Measurements from ENCODE around the gene MAPK8IP1. TPM values are rescaled to one million over a fixed set of nuclear protein-coding genes. Genes with fewer than 3 reads are reported as not detected.

Gene MAPK8IP1
- total RNA-seq, 1 experiment from 2014 or later, result 14.2 TPM

DNA sequence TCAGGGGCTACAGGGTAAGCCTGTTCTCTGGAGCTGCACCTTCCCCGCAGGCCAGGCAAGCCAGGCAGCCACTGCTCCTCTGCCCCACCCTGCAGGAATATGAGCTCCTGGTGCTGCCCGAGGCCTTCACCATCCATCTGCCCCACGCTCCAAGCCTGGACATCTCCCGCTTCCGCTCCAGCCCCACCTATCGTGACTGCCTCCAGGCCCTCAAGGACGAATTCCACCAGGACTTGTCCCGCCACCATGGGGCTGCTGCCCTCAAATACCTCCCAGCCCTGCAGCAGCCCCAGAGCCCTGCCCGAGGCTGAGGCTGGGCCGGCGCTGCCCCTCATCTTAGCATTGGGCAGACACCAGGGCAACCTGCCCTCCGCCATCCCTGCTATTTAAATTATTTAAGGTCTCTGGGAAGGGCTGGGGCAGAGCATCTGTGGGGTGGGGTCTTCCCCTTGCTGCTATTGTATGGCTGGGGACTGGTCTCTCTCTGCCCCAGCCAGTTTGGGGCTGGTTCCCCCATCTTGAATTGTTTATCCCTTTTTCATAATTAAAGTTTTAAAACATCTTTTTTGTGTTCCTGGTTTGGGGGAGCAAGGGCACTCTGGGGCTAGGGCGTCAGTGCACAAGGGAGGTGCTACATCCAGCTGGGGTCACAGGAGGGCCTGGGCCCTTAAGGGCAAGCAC, 43.2 kb downstream of the MAPK8IP1 start:
- Histone ChIP-seq H3K9me3 (replicated peaks) (no peaks in the 10 kb centered on the region), H3K27me3 (peaks cover 14% of the 10 kb centered on the region; the same call in 1 of the 2 replicates), H3K4me1 (peaks cover 6% of the 10 kb centered on the region; the same call in 1 of the 2 replicates), H3K27ac (no peak overlapping the region), H3K4me3 (no peak overlapping the region), H3K36me3 (no peaks in the 10 kb centered on the region)
- DNase-seq, result no peak

- Histone ChIP-seq H3K4me1 (peaks cover 6% of the 10 kb centered on the region; the same call in 1 of the 2 replicates), H3K27me3 (peaks cover 11% of the 10 kb centered on the region; the same call in 1 of the 2 replicates), H3K4me3 (no peak overlapping the region), H3K27ac (no peak overlapping the region), H3K9me3 (replicated peaks) (no peaks in the 10 kb centered on the region), H3K36me3 (no peaks in the 10 kb centered on the region)
- no peak for DNase-seq
Observed at GRCh38 chr11:45929486-45930030, 44.1 kb downstream of the MAPK8IP1 start.

DNA sequence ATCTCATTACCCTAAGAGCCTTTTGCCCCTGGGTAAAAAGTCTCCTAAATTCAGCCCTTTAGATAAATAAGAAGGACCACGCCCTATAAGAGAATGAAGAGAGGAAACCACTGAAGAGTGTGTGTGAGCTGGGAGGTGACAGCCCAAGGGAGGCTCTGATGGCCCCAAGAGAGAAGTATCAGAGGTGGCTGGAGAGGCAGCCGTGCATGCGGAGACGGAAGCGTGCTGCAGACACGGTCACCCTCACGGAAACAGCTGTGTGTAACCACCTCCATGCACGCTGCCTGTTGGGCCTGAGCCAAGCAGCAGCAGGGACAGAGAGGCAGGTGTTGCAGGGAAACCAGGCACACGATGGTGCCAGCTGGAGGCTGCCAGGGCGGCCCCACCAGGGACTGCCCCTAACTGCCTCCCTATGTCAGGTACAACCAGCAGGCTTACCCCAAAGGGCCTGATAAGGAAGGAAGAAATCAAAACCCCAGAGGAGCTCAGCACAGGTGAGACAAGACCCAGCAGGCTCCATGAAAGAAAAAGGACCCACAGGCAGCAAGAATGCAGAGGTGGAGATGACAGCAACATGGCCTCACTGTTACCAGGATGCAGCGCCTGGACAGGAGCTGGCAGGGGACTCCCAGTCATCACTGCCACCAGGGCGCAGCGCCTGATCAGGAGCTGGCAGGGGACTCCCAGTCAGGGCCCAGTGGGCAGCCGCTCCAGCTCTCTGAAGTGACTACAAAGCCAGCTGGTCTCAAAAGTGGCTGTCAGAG, 44.8 kb downstream of the MAPK8IP1 start:
- Histone ChIP-seq H3K4me1 (peaks cover 6% of the 10 kb centered on the region; the same call in 1 of the 2 replicates), H3K36me3 (no peaks in the 10 kb centered on the region), H3K27me3 (peaks cover 4% of the 10 kb centered on the region; the same call in 1 of the 2 replicates), H3K27ac (no peak overlapping the region), H3K4me3 (no peak overlapping the region), H3K9me3 (replicated peaks) (no peaks in the 10 kb centered on the region)
- peak; percentile 50 to 52 for DNase-seq

DNA sequence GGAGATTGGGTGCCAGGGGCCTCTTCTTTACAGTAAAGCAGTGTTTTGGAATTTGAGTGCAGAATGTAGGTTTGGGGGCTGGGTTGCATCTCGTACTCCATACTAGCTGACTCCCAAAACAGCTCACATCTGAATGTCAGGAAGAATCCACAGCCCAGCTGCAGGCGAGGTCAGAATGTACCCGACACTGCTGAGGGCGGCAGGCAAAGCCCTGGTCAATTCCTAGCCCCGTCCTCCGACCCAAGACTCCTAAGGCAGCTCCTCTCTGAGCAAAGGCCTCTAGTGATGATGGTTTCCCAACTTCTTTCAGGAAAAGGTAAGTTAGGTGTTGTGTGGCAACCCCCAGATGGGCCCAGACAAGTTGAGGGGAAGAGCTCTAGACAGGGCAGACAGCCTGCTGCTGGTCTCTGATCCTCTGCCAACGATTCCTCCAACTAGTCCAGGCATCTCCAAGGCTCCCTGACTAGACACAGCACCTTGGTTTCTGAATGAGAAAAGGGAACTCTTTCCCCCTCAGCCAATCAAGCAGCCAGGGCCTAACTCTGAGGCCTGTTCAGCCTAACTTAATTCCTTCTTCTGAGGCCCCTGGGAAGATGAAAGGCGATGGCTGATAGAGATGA, 45.6 kb downstream of the MAPK8IP1 start:
- H3K27ac ChIP-seq, result no peak overlapping the region
- DNase-seq, result no peak
- no peak overlapping the region for H3K4me3 ChIP-seq
- no peaks in the 10 kb centered on the region; the same call in 1 of the 2 replicates for H3K36me3 ChIP-seq
- H3K27me3 ChIP-seq, result no peaks in the 10 kb centered on the region; the same call in 1 of the 2 replicates
- no peaks in the 10 kb centered on the region for H3K9me3 ChIP-seq (replicated peaks)
- peaks cover 6% of the 10 kb centered on the region; the same call in 1 of the 2 replicates for H3K4me1 ChIP-seq

DNA sequence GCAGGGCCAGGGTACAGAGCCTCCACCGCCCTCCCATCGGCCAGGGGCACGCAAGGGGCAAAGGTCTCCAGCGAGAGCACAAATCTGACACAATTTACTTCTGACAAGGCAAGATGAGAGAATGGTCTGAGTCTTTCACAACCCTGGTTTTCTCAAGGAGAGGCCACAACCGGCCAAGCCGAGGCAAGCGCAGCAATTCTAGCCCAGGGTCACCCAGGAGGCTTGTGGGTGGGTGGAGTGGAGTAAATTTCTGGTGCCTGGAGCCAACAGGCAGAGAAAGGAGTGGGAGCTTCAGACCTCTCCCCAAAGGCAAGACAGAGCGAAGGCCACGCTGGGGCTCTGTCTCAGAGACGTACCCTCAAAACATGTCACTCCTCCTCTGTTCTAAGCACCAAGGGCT, 46.3 kb downstream of the MAPK8IP1 start:
- H3K36me3 ChIP-seq, result no peaks in the 10 kb centered on the region; the same call in 1 of the 2 replicates
- H3K27ac ChIP-seq, result no peak overlapping the region
- no peaks in the 10 kb centered on the region for H3K9me3 ChIP-seq (replicated peaks)
- no peak for DNase-seq
- no peaks in the 10 kb centered on the region for H3K27me3 ChIP-seq
- peaks cover 6% of the 10 kb centered on the region; the same call in 1 of the 2 replicates for H3K4me1 ChIP-seq
- H3K4me3 ChIP-seq, result no peak overlapping the region

DNA sequence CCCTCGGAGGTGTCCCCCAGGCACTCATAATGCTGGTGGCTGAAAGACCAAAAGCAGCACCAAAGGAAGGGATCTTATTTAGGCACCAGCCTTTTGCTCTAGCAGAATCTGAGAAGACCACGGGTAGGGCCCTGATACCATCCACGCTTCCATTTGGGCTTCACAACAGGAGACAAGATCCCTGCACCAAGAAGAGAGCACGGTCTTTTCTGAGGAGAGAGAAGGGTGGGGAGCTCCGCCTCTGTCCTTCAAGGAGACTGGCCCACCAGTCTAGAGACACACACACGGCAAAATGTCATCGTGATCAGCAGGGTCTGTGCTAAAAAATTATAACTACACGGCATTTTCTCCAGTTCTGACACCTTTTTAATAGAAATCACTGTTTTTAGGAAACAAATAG, 46.8 kb downstream of the MAPK8IP1 start:
- no peak overlapping the region for H3K27ac ChIP-seq
- DNase-seq, result no peak
- H3K4me1 ChIP-seq, result peaks cover 6% of the 10 kb centered on the region; the same call in 1 of the 2 replicates
- H3K36me3 ChIP-seq, result no peaks in the 10 kb centered on the region; the same call in 1 of the 2 replicates
- H3K9me3 ChIP-seq (replicated peaks), result no peaks in the 10 kb centered on the region
- H3K27me3 ChIP-seq, result no peaks in the 10 kb centered on the region
- no peak overlapping the region for H3K4me3 ChIP-seq

- H3K9me3 ChIP-seq (replicated peaks), result no peaks in the 10 kb centered on the region
- H3K27me3 ChIP-seq, result no peaks in the 10 kb centered on the region
- H3K36me3 ChIP-seq, result no peaks in the 10 kb centered on the region; the same call in 1 of the 2 replicates
- DNase-seq, result no peak
- H3K27ac ChIP-seq, result no peak overlapping the region
- peaks cover 6% of the 10 kb centered on the region; the same call in 1 of the 2 replicates for H3K4me1 ChIP-seq
- no peak overlapping the region for H3K4me3 ChIP-seq
Observed at GRCh38 chr11:45933131-45933831, 47.8 kb downstream of the MAPK8IP1 start.

GRCh38 chr11:45933846-45934579, 48.6 kb downstream of the MAPK8IP1 start:
- no peaks in the 10 kb centered on the region; the same call in 1 of the 2 replicates for H3K36me3 ChIP-seq
- no peaks in the 10 kb centered on the region for H3K27me3 ChIP-seq
- no peak overlapping the region for H3K27ac ChIP-seq
- peaks cover 6% of the 10 kb centered on the region; the same call in 1 of the 2 replicates for H3K4me1 ChIP-seq
- no peak overlapping the region for H3K4me3 ChIP-seq
- no peaks in the 10 kb centered on the region for H3K9me3 ChIP-seq (replicated peaks)
- no peak for DNase-seq

- no peaks in the 10 kb centered on the region for H3K9me3 ChIP-seq (replicated peaks)
- H3K36me3 ChIP-seq, result no peaks in the 10 kb centered on the region; the same call in 1 of the 2 replicates
Observed at GRCh38 chr11:45934580-45935318, 49.3 kb downstream of the MAPK8IP1 start.

GRCh38 chr11:45935349-45936064, 50.1 kb downstream of the MAPK8IP1 start:
- no peaks in the 10 kb centered on the region for H3K9me3 ChIP-seq (replicated peaks)
- DNase-seq, result no peak
- no peaks in the 10 kb centered on the region for H3K27me3 ChIP-seq
- H3K27ac ChIP-seq, result no peak overlapping the region
- H3K4me3 ChIP-seq, result no peak overlapping the region
- H3K4me1 ChIP-seq, result no peaks in the 10 kb centered on the region
- no peaks in the 10 kb centered on the region; the same call in 1 of the 2 replicates for H3K36me3 ChIP-seq

More at GRCh38 chr11:45934580-45935318, 49.3 kb downstream of the MAPK8IP1 start:
- Histone ChIP-seq H3K4me3 (no peak overlapping the region), H3K27ac (no peak overlapping the region), H3K27me3 (no peaks in the 10 kb centered on the region), H3K4me1 (peaks cover 6% of the 10 kb centered on the region; the same call in 1 of the 2 replicates)
- DNase-seq, result no peak

DNA sequence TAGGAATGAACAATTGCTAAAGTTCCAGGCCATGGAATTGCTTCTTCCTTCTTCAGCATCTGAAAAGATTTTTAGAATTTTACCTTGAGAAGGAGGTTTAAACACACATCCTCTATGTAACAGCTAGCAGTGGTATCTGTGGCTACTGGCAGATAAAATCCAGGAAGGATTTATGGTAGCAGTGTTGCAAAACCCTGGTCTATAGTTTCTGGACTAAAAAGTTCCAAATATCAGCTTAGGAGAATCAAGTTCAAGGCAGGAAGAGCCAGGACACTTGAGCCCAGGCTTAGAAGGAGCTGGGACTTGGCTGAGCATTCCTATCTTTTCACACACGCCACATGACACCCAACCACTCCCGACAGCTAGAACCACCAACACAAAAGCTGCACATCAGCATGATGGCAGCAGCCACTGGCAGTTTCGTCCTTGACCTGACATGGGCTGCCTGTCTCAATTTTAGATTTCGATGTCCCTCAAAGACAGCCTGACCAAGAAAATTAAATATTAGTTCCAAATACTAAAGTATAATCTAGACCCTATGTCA, 51.1 kb downstream of the MAPK8IP1 start:
- Histone ChIP-seq H3K27ac (no peak overlapping the region), H3K4me1 (no peaks in the 10 kb centered on the region), H3K4me3 (no peak overlapping the region), H3K27me3 (no peaks in the 10 kb centered on the region), H3K36me3 (no peaks in the 10 kb centered on the region; the same call in 1 of the 2 replicates), H3K9me3 (replicated peaks) (no peaks in the 10 kb centered on the region)
- no peak for DNase-seq

- Histone ChIP-seq H3K27me3 (no peaks in the 10 kb centered on the region), H3K4me3 (no peak overlapping the region), H3K36me3 (no peaks in the 10 kb centered on the region; the same call in 1 of the 2 replicates), H3K9me3 (replicated peaks) (no peaks in the 10 kb centered on the region), H3K4me1 (no peaks in the 10 kb centered on the region), H3K27ac (no peak overlapping the region)
- DNase-seq, result no peak
Observed at GRCh38 chr11:45937916-45938315, 52.5 kb downstream of the MAPK8IP1 start.
